ENCODE results near the gene GLP2R.

The GLP2R gene

GRCh38 chr17:9854255-9854654 is 28.5 kb downstream of the GLP2R start:
- DNase-seq (ENCODE audit: low read depth in 2 of 2), result no peak

DNA sequence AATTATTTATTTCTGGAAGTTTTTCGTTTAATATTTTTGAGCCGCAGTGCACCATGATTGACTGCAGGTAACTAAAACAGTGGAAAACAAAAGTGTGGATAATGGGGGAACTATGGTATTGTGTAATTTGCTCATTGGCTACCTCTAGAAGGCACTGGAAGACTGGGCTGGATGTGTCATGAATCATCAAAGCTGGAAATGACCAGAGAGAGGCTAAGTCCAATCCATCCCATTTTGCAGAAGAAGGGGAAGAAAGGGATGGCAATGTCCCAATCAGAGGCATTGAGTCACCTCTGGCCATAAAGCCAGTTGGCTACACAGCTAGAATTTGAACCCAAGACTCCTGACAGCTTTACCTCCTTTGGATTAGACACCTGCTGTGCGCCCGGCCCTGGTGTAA is 29.3 kb downstream of the GLP2R start:
- DNase-seq (ENCODE audit: low read depth in 2 of 2), result no peak

DNA sequence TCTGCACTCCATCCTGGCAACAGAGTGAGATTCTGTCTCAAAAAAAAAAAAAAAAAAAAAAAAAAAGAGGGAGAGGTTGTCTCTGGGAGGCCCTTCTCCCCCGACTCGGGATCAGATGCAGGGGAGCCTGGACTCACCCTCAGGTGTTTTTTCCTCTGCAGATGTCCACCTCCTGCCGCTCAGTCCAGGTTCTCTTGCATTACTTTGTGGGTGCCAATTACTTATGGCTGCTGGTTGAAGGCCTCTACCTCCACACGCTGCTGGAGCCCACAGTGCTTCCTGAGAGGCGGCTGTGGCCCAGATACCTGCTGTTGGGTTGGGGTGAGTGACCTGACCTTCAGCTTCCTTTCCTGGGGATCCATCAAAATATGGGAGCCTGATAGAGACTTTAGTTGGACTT is 34.1 kb downstream of the GLP2R start:
- DNase-seq (ENCODE audit: low read depth in 2 of 2), result no peak

DNA sequence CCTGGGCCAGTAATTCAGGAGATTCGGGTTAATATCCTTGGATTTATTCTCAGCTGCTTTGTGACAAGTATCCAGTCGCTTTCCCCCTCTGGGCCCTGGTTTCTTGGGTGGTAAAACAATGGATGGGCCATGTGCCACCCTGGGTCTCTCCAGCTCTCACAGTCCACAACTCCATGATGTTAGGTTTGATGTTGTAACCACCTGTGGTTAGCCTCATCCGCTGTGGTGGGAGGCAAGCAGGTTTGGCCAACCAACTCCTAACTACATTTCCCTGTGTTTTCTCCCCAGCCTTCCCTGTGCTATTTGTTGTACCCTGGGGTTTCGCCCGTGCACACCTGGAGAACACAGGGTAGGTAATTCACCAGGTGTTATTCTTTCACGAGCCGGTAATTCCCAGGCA is 35.1 kb downstream of the GLP2R start:
- no peak for DNase-seq (ENCODE audit: low read depth in 2 of 2)

DNA sequence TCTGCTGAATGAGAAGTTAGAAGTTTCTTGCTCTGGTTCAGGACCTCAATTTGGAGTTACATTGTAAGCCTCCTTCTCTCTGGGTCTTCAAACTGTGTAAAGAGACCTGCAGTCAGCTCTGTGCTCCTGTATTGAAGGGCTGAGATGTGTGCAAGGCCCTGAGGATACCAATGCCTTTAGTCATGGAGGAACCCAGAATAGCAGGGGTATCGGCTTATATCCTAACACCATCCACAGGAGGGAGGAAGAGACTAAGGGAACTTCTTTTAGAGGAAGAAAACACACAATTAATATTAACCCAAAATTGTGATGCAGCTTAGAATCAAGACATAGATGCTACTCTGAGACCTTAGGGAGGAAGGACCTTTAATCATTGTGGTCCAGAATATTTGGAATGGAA is 36.5 kb downstream of the GLP2R start:
- no peak for DNase-seq (ENCODE audit: low read depth in 2 of 2)

GRCh38 chr17:9862949-9863348 is 37.2 kb downstream of the GLP2R start:
- DNase-seq (ENCODE audit: low read depth in 2 of 2), result no peak

DNA sequence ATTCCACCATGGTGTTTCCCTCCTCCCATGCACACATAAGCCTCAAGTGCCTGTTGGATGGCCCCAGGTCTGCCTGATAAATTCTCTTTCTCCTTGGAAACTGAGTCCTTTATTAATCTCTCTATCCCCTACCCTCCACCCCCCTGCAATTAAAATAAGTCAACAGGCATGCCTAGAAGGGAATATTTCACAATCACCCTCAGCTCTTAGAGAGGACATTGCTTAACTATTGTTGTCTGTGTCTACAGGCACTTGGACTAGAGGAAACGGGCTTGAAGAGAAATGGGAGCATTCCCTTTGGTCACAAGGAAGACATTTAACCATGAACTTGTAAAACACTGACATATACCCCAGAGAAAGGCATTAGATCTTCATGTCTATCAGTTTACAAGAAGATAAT is 39.9 kb downstream of the GLP2R start:
- DNase-seq (ENCODE audit: low read depth in 2 of 2), result no peak

- no peak for DNase-seq (ENCODE audit: low read depth in 2 of 2)
Observed at GRCh38 chr17:9868552-9868951, 42.8 kb downstream of the GLP2R start.

GRCh38 chr17:9872852-9873251 is 47.1 kb downstream of the GLP2R start:
- no peak for DNase-seq (ENCODE audit: low read depth in 2 of 2)

DNA sequence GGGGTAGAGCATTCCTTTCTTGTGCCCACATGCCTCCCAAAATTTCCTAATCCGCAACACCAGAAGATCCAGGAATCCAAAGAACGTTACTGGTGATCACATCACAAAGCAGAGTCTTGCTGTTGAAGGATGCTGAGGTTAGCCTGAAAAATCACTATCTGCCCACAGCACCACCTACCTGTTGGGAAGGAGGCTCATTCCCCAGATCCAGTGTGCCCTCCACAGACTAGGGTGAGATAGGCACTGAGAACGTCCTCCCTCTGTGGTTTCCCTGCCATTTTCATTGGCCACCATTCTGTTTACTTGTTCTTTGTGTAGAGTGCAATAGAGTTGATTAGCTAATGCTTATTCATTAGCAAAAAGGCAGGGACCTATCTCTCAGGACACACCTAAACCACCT is 49.0 kb downstream of the GLP2R start:
- DNase-seq (ENCODE audit: low read depth in 2 of 2), result no peak

GRCh38 chr17:9875441-9875840 is 49.7 kb downstream of the GLP2R start:
- DNase-seq (ENCODE audit: low read depth in 2 of 2), result no peak

DNA sequence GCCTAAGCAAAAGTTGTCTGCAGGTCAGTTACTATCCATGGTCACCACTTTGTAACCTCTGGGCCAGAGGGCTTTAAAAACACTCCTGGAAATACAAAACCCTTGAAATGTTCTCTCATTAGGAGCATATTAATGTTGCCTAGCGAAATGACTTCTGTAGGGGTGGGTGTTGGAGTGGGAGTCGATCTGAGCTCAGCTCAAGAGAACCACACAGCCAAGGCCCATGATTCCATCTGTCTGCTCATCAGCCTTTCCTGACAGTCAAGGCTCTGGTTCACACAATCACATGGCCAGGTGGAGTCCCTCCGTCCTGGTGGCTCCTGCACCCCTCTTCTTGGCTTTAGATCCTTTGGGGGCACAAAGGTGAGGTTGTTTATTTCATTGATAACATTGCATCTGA is 52.6 kb downstream of the GLP2R start:
- DNase-seq (ENCODE audit: low read depth in 2 of 2), result no peak

DNA sequence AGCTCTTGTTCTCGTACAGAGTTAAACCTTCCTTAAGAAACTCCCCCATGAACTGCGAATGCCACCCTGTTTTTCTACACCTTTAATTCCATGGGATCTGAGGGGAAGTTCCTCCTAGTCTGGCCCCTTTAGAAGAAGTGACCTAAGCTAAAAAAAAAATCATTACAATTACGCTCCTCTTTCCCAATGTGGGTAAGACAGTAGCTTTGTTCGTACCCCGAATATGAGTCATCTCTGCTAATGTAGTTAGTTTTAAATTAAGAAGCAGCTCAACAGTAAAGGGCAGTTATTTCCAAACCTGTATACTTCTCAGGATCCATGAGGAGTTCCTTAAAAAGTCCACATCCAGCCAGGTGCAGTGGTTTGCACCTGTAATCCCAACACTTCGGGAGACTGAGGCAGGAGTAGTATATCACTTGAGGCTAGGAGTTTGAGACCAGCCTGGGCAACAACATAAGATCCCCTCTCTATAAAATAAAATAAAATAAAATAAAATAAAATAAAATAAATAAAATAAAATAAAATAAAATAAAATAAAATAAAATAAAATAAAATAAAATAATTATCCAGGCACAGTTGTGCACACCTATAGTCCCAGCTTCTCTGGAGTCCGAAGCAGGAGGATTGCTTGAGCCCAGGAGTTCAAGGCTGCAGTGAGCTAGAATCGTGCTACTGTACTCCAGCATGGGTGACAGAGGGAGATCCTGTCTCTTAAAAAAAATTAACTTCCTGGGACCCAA is 53.2 kb downstream of the GLP2R start:
- no peak for DNase-seq (ENCODE audit: low read depth in 2 of 2)

- DNase-seq (ENCODE audit: low read depth in 2 of 2), result no peak
Observed at GRCh38 chr17:9880582-9880999, 54.9 kb downstream of the GLP2R start.

DNA sequence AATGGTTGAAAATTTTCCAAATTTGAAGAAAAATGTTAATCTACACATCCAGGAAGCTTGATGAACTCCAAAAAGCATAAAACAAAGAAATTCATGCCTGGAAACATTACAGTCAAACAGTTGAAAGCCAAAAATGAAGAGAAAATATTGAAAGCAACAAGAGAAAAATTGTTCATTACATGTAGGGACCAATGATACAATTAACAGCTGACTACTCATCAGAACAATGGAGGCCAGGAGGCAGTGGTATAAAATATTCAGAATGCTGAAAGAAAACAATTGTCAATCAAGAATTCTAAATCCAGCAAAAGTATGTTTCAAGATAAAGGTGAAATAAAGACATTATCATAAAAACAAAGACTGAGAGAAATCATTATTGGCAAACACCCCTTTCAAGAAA is 57.7 kb downstream of the GLP2R start:
- no peak for DNase-seq (ENCODE audit: low read depth in 2 of 2)

- DNase-seq (ENCODE audit: low read depth in 2 of 2), result no peak
Observed at GRCh38 chr17:9886141-9886930, 60.6 kb downstream of the GLP2R start.

- DNase-seq (ENCODE audit: low read depth in 2 of 2), result no peak
Observed at GRCh38 chr17:9887508-9887907, 61.8 kb downstream of the GLP2R start.

DNA sequence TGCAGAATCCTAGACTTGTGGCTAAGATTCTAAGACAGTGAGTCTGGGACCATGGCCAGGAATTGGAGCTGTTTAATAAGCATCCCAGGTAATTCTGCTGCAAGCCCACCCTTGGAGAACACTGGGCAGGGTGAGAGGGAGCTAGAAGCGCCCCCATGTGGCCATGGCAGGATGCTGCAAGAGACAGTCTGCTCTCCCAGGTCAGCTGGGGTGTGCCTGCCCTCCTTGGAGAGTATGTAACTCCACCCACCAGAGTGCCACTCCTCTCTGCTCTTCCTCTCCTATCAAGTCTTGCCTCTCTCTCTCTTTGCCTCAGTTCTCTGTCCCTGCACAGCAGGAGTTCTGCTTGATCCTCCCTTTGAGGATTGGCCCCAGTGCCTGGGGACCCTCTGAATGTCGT is 64.4 kb downstream of the GLP2R start:
- DNase-seq (ENCODE audit: low read depth in 2 of 2), result no peak

DNA sequence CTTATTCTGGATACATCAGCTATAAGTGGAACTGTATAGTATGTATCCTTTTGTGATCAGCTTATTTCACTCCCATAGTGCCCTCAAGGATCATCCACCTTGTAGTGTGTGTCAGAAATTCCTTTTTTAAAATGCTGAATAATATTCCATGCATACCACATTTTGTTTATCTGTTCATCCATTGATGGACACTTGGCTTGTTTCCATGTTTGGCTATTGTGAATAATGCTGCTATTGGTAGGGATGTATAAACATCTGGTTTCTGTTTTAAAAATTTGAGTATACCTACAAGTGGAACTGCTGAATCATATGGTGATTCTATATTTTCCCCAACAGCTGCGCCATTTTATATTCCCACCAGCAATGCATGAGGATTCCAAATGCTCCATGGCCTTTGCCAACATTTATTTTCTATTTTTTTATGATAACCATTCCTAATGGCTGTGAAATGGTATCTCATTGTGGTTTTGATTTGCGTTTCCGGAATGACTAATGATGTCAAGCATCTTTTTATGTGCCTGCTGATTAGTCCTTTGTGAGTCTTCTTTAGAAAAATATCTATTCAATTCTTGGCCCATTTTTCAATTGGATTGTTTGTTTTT is 67.8 kb downstream of the GLP2R start:
- no peak for DNase-seq (ENCODE audit: low read depth in 2 of 2)

DNA sequence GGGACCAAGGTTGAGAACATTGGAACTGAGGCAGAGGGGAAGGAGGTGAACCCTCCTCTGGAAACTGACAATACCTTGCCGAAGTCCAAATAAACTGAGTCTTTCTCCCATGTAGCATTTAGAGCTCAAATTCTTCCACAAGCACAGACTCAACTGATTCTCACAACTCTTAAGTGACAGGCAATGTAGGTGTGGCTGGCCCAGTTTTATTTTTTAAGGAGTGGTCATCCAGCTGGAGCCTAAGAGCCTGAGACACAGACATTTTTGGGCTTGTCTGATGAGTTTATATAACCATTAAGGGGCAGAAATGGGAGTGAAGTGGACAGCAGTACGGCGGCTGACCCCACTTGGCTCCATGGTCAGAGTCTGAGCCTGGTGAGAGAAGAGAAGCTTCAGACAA is 68.5 kb downstream of the GLP2R start:
- no peak for DNase-seq (ENCODE audit: low read depth in 2 of 2)

DNA sequence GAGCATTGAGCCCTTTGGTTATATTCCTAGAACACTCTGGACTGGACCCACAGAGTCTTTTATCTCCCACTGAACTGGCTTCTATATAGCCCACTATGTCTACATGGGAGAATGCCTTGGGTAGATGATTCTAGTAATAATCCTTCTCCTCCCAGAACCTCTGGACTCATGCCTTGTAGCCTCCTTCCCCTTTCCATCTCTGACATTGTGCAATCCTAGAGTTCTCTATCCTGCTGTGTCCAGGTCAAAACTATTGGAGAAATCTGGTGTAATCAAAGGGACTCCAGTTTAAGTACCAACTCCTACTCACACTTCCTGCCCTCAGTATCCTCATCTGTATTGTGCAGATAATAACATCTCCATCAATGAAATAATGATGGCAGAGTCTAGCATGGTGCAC is 70.2 kb downstream of the GLP2R start:
- no peak for DNase-seq (ENCODE audit: low read depth in 2 of 2)

- DNase-seq (ENCODE audit: low read depth in 2 of 2), result no peak
Observed at GRCh38 chr17:9897372-9897968, 71.7 kb downstream of the GLP2R start.

DNA sequence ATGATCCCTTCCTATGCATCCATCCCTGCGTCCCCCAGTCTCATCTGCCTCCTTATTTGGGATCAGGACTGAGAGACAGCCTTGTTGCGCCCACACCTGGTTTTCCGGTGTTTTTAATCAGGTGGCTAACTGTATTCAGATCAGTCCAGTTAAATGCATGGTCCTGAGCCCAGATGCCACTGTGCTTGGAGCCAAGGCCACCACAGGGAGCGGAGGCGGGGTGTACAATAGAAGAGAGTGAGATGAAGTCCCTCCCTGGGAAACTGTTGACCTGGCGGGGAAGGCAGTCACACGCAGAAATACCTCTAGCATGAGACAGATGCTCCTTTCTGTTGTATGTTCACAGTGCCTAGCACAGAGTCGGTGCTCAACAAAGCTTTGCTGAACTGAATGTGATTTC is 73.1 kb downstream of the GLP2R start:
- no peak for DNase-seq (ENCODE audit: low read depth in 2 of 2)

All from stimulated activated CD8-positive, alpha-beta memory T cell treated with anti-CD3 and anti-CD28 coated beads, Interleukin-7, amount 100 ng/mL, for 4 hours (primary cell).